HG02840 (cell line): ENCODE data around the gene MBD4.

Source experiments
- ATAC-seq: cut with Tn5 transposase; IDR thresholded peaks from one replicate; pipeline ENCODE4 v1.9.1; 2021; ENCODE audit warnings: mild to moderate bottlenecking, moderate library complexity, moderate number of reproducible peaks; ENCODE audit not compliant: unreplicated experiment, low FRiP score

Gene MBD4

DNA sequence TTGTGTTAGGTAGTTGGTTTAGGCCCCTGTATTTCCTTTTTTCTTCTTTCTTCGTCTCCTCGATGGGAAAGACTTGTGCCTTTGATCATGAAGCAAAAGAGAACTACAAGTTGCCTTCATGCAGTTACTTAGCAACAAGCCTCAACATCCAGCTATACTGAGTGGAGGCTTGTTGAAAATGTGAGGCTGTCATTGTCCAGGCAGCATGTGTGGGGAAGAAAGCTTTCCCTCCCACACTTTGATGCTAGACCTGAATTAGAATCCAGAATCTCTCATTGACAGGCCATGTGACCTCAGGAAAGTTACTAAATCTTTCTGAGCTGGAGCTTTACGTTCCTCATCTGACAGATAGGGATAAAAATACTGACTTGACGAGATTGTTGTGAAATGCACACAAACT lies 24.0 kb upstream of the MBD4 start:
- ATAC-seq = no peak

DNA sequence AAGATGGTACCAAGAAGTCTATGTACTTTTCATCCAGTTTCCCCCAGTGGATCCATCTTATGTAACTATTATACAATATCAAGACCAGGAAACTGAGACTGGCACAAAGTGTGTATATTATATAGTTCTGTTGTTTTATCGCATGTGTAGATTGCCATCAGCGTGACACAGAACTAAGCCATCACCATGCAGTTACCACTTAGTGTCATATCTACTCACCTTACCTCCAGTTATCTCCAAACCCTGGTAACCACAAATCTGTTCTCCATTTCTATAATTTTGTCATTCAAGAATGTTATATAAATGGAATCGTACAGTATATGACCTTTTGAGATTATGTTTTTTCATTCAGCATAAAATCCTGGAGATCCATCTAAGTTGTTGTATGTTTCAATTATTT lies 23.3 kb upstream of the MBD4 start:
- ATAC-seq = no peak

DNA sequence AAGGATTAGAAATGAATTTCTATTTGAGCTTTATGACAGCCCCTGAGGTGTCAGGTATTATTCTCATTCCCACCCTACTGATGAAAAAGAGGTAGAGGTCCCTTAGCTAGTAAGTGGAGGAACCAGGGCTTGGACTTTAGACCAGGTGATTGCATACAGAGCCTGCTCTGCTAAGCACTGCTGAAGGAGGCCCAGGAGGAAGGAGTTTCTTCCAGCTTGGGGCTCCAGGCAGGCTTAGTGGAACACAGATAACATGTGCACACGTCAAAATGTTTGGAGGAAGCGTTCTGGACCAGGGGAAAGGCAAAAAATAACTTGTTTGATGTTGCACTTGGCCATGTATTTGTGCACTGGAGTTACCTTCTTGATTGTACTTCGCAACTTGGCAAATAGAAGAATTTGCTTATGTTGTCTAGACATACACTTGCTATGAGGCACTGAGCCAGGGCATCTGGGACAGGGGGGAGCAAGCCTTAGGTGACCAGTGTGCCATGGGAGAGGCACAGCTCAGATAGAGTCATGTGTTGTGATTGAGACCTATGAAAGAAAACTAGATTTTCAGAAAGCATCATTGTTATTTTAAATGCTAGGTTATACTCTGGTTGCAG lies 22.7 kb upstream of the MBD4 start:
- no peak for ATAC-seq

DNA sequence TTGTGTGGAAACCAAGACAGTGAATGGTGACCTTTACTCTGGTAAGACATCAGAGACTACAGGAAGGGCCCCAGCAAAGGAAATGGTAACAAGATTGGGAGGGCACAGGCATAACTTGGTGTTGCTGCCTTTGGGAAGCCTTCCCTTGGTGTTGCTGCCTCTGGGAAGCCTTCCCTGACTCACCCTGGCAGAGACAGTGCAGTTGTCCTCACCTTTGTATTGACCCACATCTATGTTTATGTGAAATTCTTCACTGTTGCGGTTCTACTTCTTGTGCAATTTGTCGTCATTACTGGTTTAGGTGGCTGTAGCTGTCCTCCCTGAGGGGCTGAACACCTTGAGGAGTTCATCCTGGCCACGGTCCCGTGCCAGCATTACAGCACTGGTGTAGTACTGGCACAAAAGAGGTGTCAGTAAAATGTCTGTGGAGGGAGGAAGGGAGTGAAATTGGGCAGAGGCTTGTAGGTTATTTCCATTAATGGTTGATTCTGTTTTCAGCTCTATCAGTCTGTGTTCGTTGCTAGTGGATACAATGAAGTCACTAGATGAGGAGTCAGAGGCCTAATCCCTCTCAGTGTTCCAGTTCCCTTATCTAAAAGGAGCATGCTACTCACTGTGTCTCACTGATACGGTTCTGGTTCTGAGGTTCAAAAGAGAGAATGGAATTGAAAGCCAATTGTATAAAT lies 21.9 kb upstream of the MBD4 start:
- ATAC-seq = no peak

DNA sequence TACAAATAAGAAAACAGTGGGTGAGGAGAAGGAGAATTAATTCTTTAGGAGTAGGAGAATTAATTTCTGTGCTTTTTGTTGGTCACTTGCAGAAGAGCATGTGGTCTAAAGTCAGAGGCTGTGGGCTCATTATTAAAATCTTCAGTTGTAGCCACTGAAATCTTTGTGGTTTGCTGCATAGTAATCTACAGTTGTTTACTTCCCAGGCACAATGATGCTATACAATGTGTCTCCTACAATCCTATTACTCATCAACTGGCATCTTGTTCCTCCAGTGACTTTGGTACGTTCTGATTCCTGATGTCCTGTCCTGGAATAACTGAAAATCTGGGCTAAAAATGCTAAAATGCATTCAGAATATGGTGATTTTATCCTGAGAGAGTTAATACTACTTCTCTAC lies 21.3 kb upstream of the MBD4 start:
- no peak for ATAC-seq

DNA sequence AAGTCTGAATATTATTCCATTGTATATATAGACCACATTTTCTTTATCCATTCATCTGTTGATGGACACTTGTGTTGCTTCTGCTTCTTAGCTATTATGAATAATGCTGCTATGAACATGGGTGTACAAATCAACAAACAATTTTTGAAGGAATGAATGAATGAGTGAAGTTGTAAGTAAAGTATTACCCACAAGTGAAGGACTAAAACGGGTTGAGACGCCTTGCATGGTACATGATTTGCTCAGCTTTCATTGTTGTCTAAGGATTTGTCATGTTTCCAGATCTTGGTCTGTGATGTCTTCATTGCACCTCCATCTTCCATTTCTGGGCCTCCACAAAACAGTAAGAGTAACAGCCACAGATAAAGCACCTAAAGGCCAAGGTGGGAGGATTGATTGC lies 20.8 kb upstream of the MBD4 start:
- no peak for ATAC-seq

DNA sequence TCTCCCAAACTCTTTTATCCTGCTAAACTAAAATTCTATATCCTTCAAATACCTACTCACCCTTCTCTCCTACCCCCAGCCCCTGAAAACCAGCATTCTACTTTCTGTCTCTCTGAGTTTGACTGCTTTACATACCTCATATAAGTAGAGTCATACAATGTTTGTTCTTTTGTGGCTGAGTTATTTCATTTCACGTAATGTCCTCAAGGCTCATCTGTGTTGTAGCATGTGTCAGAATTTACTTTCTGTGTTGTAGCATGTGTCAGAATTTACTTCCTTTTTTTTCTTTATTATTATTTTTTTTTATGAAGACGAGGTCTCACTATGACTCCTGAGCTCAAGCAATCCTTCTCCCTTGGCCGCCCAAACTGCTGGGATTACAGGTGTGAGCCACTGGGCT lies 20.4 kb upstream of the MBD4 start:
- no peak for ATAC-seq

DNA sequence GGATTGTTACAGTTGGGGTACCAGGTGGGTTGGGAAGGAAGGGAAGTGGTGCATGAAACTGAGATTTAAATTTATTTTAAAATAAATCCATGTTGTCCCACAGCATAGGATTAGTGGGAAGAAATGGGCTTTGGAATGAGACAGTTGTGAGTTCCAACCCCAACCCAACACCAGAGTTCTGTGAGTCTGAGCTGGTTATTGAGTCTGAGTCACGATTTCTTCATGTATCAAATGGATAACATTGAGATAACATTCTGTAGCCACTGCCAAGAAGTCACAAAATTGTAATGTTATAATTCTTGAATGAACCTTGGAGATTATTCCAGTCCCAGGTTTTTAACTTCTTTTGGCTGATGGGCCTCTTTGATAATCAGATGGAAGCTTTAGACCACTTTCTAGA lies 14.0 kb upstream of the MBD4 start:
- no peak for ATAC-seq

DNA sequence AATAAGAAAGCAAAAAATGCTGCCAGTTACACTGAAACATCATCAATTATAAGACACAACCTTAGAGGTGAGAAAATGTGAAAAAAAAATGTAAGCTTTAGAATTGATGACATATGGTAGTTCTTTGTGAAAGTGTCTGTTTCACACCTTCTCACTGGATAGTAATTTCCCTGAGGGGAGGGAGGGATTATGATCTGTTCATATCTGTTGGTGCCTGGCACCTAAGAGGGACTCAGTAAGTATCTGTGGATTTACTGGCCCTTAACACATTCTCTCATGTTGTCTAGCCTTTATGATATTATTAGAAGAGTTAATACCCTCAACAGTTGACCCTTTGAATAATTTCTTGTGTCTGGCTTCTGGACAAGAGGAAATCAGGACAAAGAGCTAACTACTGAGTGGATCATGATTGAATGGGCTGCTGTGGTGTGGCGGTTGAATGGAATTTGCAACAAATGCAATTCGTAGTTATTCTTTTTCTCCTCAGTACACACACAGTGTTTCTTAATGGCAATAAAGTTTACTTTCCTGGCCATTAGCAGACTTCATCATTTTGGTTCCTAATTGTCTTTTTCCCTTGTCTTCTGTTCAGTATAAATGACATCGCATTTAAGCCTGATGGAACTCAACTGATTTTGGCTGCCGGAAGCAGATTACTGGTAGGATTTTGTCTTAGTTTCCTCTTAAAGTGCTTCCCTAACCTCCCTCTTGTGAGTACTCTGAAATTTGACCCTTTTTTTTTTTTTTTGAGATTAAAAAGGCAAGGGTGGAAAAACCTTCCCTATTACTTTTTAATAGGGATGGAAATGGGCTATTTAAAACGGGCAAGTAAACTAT lies 9.7 kb upstream of the MBD4 start:
- no peak for ATAC-seq

DNA sequence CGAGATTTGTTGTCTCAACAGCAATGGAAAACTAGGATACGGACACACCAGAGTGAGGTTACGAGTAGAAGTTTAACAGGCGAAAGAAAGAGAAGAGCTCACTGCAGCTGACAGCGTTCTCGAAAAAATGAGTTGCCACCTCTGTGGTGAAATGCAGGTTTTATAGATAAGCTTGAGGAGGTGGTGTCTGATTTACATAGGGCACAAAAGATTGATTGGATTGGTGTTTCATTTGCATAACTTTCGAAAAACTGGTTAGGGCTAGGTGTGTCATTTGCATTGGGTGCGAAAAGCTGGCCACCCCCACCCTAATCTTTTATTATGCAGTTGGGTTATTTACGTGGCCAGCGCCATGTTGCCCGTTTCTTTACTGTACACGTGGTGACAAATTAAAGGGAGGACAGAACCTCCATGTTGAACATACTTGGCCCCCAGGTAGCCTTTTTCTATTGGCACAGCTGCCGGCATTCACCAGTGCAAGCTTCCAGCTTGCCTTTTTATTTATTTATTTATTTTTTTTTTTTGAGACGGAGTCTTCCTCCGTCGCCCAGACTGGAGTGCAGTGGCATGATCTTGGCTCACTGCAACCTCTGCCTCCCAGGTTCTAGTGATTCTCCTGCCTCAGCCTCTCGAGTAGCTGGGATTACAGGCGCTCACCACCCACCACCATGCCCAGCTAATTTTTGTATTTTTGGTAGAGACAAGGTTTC lies 8.6 kb upstream of the MBD4 start:
- ATAC-seq = no peak

DNA sequence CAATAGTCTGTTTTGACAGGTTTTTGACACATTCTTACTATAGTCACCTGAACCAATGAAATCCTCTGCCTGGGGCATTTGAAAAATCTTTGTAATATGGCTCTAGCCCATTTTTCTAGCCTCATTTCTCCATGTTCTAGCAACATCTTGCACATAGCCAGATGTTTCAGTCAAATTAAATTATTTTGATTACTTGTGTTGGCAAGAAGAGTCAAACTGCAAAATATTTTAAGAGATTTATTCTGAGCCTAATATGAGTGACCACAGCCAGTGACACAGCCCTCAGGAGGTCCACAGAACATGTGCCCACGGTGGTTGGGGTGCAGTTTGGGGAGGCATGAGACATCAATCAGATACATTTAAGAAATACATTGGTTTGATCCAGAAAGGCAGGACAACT lies 7.2 kb upstream of the MBD4 start:
- ATAC-seq = no peak

DNA sequence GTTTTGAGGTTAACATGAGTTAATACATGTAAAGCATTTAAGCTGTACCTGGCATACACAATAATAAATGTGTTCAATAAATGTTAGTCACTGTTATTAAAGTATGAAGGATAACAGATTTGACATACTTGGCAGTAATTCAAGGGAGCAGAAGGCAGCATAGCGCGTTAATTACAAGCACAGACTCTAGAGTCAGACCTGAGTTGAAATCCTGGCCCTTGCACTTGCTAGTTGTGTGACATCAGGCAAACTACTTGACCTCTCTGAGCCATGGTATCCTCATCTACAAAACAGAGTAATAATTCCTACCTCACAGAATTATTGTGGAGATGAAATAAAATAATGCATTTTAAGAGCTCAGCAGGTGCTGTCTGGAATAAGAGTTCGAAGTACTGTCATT lies 5.7 kb upstream of the MBD4 start:
- ATAC-seq = no peak

DNA sequence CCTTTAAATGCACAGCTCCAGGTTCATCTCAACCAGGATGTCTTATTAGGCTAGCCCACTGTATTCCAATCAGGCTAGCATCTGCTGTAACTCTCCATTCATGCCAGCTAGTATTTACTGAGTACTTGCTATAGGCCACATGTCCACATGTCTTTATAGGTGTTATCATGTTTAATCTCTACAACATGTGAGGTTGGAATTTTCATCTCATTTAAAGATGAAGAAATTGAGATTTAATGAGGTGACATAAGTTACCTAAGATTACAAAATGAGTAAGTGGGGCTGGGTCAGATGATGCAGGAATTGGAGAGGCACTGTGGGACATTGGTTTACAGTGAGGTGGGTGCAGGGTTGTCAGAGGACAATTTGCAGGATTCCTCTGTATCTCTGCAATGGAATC lies 3.2 kb upstream of the MBD4 start:
- no peak for ATAC-seq

DNA sequence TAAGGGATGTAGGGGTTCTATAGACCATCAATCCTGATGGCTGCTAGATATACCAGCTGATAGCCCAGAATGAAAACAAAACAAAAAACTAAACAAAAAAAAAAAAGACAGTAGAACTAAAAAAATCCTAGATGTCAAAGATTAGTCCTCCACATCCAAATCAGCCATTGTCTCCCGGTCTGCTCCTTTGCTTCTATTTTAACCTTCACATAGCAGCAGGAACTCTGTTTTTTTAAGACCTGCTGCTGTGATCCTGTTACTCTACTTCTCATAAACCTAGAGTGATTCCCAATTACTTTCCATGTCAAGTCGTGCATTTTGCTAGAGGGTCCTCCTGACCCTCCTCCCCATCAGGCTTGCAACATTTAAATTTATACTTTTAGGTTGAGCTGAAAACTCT lies 2.7 kb upstream of the MBD4 start:
- no peak for ATAC-seq

DNA sequence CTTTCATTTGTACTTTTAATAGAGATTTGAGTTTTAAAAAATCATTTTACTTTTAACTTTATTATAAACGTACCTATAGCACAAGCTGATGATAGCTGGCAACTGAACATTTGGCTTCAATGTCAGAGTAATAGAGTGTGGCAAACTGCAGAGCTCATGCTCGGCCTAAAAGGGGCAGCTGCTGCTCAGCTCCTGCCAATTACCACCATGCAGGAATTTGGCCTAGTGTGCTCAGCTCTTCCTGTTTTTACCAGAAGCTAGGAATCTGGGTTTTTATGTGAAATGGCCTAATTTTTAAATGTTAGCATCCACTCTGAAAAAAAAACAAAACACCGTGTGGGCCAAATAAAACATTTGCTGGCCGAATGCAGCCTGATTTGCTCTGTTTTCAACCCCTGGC lies 2.0 kb upstream of the MBD4 start:
- no peak for ATAC-seq

DNA sequence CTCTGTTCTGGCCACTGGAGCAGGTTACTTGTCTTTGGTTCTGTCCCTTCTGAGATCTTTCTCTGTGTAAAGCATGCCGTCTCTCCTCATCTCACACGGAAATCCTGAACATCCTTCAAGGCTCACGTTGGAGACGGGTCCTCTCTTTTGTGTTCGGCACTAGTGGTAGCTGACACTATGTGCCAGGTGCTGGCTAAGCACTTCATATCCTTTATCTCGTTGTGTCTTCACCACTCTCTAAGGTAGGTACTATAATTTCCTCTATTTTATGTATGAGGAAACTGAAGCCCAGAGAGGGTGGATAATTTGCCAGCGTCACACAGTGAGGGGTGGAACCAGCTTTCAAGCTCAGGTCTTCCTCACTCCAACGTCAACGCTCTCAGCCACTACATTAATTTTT lies 1.5 kb upstream of the MBD4 start:
- no peak for ATAC-seq

DNA sequence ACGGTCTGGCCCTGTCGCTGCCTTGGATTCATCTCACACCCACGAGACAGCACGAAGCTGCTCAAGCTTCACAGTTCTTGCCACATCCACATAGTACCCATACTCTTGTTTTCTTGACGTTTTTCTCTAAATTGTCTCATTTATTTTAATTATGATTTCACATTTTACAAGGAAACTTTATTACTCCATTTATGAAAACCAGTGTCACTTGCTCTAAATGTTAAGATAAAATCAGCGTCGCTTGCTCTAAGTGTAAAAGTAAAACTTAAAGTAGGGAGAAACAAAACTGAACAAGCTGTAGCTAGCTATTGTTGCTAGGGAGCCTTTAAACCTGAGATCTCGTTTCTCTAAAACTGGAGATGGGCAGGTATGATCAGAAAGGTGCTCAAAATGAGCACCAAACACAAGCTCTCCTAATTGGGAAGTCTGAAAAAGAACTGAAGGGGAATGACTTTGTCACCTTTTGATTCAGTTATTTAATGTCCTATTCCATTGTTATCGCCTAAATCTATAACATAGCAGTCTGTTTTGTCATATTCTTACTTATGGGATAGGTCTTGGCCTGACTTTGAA lies 956 bp upstream of the MBD4 start:
- ATAC-seq = no peak

DNA sequence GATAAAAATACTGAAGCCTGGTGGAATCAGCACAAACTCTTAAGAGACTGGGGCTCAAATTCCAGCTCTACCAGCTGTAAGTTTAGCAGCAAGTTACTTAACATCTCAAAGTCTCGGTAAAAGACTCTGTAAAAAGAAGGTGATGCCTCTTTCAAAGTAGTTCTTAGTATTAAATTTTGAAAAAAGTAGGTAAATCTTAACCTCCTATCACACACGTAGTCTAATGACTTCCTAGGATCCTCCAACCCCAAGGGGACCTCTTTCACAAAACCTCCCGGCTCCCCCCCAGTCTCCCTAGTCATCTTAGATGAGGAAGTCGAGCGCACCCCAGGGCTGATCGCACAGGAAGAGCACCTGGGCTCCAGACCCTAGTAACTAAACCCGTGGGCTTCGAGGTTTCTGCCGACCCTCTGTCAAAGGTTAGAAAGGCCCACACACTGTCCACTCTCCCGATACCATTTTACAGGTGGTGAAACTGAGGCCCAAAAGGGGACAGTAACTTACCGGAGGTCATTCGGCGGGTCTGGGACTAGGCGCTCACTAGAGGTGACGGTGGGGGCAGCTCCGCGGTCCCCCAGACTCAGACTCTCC lies 427 bp downstream of the MBD4 start:
- peak; percentile 19 for ATAC-seq

DNA sequence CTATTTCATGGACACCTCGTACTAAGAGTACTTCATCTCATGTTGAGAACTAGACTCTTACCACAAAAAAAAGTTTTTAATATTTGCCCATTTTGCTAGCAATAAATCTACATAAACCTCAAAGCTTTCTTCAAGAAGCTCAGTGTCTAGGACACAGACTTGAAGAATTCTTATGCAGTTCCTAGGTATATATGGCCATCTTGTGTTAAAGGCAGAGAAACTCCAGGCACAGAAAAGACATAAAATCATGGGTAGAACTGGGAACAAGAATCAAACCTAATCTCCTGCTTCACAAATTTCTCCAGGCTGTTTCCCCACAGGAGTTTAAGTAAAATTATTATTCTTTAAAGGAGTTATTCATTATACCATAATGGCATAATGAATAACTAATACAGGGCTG lies 4.4 kb downstream of the MBD4 start:
- no peak for ATAC-seq

DNA sequence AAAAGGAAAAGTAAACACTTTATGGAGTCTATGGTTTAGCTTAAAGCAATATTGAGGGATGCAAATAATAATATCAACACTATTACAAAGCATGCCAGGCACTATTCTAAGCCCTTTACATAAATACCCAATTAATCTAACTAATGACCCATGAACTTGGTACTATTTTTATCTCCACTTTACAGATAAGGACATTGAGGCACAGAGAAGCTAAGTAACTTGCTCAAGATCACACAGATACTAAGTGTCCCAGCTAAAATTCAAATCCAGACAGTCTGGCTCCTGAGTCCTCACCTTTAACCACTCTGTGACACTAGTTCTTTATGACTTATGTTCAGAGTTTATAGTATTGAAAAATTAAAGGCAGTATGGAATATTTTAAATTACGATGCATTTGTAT lies 5.6 kb downstream of the MBD4 start:
- no peak for ATAC-seq

DNA sequence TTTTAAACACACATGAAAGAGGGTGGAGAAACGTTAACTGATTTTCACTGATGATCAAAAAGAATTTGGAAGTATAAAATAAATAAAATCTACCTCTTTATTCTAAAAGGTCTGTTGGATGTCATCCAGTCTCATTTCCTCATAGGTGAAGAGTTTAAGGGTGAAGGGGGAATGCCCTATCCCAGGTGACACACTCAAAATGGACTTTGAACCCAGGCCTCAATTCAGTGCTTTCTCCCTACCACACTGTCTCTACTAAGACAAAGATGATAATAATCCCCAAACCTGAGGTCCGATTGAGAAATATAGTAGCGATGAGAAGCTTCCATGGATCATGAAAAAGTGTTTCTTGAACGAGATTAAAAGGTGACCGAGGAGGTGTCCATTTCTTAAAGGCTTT lies 6.2 kb downstream of the MBD4 start:
- no peak for ATAC-seq
